Measurements from ENCODE around the gene KPNA2.
"Not testable (repeated sequence)": the region's sequence is repeated elsewhere in the genome, so short reads cannot be mapped to it uniquely, and the experiment has no call there.

The KPNA2 gene

DNA sequence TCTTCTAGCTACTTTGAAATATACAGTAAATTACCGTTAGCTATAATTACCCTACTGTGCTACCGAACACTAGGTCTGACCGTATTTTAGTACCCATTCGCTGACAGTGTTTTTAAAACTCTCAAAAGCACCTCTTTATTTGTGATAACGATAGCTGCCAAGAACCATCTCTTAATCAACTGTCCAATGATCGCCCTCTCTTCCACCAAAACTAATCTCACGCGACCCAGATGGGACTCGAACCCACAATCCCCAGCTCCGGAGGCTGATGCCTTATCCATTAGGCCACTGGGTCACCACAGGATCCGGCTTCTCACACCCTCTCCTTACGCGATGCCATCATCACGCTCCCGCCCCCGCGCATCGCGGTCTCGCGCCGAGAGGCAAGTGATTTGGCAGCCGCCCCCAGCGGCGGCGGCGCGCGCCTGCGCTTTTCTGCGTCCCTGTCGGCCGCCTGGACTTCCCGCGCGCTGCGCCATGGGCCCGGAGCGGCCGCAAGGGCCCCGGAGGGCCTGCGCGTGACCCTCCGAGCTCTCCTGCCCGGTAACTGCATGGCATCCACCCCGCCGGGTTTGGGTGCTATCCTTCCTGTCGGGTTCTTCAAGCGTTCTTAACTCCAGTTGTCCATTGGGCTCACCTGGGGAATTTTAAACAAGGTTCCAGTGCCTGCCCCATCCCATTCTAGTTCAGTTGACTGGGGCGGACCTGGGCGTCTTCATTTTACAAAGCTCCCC is 15.7 kb upstream of the KPNA2 start:
- DNase-seq (ENCODE audit: low read depth in 2 of 2) = peak; percentile 97 to 99

- DNase-seq (ENCODE audit: low read depth in 2 of 2) = no peak
Observed at GRCh38 chr17:68020409-68020756, 15.2 kb upstream of the KPNA2 start.

DNA sequence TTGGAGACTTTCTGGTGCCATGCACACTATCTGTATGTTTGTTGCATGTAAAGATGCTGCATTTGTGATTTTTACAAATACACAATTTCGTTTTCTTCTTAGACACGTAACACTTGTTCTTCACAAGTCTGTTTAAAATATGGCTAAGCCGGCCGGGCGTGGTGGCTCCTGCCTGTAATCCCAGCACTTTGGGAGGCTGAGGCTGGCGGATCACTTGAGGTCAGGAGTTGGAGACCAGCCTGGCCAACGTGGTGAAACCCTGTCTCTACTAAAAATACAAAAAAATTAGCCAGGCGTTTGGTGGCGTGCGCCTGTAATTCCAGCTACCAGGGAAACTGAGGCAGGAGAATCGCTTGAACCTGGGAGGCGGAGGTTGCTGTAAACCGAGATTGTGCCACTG is 14.7 kb upstream of the KPNA2 start:
- DNase-seq (ENCODE audit: low read depth in 2 of 2) = not testable (repeated sequence)

GRCh38 chr17:68021963-68022362 is 13.6 kb upstream of the KPNA2 start:
- no peak for DNase-seq (ENCODE audit: low read depth in 2 of 2)

GRCh38 chr17:68022547-68022946 is 13.0 kb upstream of the KPNA2 start:
- not testable (repeated sequence) for DNase-seq (ENCODE audit: low read depth in 2 of 2)

DNA sequence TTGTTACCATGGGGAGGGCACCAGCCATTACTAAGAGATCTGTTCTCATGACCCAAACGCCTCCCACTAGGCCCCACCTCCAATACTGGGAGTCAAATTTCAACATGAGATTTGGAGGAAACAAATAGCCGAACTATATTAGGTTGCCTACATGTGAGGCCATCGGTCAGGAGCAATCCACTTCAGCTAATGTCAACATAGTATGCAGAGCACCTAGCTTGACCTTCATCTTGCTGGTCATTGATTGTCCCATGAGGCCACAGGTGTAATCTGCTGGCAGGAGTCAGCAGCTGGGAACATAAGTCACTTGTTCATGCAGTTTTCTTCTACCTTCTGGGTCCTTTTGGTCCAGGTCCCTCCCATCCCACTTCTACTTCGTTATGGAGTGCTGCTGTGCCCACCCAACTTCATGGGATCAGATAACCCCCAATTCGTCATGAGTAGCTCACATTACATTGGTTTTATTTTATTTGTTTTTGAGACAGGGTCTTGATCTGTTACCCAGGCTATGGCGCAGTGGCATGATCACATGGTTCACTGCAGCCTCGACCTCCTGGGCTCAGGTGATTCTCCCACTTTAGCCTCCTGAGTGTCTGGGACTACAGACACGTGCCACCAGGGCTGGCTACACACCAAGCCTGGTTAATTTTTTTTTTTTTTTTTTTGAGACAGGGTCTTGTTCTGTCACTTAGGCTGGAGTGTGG is 5.9 kb upstream of the KPNA2 start:
- DNase-seq (ENCODE audit: low read depth in 2 of 2) = no peak

GRCh38 chr17:68033636-68034451 is 1.7 kb upstream of the KPNA2 start:
- DNase-seq (ENCODE audit: low read depth in 2 of 2) = no peak

GRCh38 chr17:68034452-68034776 is 1.1 kb upstream of the KPNA2 start:
- no peak for DNase-seq (ENCODE audit: low read depth in 2 of 2)

DNA sequence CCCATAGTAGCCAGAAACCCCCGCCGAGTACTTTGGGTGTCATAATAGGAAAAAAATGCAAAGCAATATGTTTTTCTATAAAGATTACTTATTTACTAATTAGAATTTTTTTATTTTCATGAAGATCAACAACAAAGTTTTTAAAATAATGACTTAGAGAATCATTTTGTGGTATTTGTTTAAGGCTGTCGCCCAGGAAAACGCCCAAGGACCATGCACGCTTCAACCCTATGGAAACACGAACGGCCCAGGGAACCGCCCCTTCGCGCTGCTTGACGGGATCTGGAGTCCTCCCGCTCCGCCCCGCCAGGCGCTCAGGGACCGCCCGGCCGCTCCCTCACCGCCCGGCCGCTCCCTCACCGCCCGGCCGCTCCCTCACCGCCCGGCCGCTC is 408 bp upstream of the KPNA2 start:
- DNase-seq (ENCODE audit: low read depth in 2 of 2) = peak; percentile 81 to 88

- DNase-seq (ENCODE audit: low read depth in 2 of 2) = no peak
Observed at GRCh38 chr17:68036304-68037147, 991 bp downstream of the KPNA2 start.

DNA sequence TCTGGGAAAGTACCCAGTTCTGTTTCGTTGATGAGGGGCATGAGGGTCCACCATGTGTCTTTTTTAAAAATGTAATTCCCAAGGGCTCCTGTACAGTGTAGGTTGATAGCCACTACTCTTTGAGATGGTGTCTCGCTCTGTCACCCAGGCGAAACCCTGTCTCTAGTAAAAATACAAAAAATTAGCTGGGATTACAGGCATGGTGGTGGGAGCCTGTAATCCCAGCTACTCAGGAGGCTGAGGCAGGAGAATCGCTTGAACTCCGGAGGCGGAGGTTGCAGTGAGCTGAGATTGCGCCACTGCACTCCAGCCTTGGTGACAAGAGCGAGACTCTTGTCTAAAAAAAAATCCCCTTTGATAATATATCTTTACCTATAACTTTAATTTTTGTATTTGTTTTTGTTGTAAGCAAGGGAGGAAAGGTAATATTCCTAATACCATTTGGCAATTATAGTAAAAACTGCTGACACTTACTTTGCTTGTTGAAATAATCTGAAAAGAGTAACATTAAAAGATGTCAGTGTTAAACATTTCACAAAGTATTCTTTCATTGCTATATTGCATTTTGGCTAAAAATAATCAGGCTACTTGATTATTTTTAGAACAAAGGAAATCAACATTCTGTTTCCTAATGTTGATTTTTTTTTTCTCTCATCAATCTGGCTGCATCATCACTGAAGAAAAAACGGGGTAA is 11.8 kb downstream of the KPNA2 start:
- no peak for DNase-seq (ENCODE audit: low read depth in 2 of 2)

DNA sequence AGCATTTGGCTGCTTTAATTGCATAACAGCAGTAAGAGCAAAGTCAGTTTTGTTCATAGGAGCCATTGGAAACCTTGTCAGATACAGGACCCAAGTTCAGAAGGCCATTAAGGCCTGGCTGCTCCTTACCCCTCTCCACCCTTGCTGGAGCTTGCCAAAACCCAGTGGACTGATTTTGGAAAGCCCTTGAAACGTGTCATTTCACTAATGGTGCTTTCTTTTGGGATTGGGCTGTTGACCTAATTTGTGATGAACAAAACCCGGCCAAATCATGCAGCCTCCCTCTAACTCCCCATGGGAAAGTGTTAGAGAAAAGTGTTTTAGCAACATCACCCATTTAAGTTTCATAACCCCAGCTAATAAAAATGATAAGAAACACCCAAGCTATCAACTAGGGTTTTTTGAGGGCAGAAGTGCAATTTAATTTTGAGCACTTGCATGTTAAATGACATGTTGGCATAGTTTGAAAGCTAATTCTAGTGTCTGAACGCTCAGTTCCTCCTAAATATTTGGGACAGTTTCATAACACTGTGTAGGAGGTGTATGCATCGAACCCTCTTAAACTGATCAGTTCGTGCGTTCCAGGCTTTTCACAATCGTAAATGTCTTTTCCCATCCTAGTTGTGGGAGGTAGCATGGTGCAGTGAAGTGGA is 12.5 kb downstream of the KPNA2 start:
- not testable (repeated sequence) for DNase-seq (ENCODE audit: low read depth in 2 of 2)

DNA sequence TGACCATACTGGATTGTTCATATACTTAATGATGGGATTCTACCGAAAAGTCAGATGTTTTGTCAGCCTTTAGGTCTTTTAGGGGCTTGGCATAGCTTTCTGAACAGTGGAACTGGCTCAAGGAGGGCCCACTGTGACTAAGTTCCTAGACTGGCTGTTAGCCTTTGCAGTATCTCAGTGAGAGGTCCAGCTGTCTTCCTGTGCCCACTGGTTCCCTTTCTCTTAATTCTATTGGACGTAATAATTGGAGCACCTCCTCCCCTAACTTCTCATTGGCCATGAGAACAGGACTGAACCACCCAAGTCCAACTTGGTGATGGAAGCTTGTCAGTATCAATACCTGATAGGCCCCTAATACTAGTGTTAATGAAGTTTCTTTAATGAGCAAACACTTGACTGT is 13.5 kb downstream of the KPNA2 start:
- no peak for DNase-seq (ENCODE audit: low read depth in 2 of 2)

GRCh38 chr17:68049812-68050437 is 14.4 kb downstream of the KPNA2 start:
- not testable (repeated sequence) for DNase-seq (ENCODE audit: low read depth in 2 of 2)

DNA sequence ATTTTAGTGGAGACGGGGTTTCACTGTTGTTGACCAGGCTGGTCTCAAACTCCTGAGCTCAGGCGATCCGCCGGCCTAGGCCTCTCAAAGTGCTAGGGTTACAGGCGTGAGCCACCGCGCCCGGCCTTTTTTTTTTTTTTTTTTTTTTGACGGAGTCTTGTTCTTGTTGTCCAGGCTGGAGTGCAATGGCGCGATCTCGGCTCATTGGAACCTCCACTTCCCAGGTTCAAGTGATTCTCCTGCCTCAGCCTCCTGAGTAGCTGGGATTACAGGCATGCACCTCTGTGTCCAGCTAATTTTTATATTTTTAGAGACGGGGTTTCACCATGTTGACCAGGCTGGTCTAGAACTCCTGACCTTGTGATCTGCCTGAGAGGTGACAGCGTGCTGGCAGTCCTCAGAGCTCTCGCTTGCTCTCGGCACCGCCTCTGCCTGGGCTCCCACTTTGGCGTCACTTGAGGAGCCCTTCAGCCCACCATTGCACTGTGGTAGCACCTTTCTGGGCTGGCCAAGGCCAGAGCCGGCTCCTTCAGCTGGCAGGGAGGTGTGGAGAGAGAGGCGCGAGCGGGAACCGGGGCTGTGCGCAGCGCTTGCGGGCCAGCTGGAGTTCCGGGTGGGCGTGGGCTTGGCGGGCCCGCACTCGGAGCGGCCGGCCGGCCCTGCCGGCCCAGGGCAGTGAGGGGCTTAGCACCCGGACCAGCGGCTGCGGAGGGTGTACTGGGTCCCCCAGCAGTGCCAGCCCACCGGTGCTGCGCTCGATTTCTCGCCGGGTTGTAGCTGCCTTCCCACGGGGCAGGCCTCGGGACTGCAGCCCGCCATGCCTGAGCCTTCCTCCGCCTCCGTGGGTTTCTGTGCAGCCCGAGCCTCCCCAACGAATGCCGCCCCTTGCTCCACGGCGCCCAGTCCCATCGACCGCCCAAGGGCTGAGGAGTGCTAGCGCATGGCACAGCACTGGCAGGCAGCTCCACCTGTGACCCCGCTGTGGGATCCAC is 16.1 kb downstream of the KPNA2 start:
- not testable (repeated sequence) for DNase-seq (ENCODE audit: low read depth in 2 of 2)

GRCh38 chr17:68052810-68053209 is 17.3 kb downstream of the KPNA2 start:
- no peak for DNase-seq (ENCODE audit: low read depth in 2 of 2)

GRCh38 chr17:68053231-68054013 is 17.9 kb downstream of the KPNA2 start:
- no peak for DNase-seq (ENCODE audit: low read depth in 2 of 2)

DNA sequence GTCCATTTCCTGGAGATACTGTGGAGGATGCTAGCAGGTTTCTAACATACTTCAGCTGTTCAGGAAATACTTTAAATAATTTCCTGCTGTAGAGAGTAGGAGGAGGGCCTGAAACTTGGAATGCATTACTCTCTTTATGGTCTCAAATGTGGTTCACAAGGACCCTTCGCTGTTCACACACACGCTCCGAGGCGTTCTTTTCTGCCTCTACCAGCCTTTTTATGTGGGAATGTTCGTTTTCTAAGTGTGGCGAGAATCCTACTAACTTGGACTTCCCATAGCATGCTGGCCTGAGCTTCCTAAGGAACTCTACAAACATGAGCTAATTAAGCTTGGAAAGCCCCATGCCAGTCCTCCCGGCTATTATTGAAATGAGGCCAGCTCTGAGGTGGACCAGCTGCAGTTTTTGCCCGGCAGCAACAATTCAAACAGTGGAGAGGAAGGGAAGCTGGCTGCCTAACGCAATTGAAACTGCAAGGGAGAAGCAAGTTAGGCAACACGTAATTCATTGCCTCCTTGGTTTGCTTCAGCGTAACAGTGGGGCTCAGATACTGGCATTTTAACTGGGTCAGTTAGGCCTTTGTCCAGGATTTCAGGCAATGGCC is 18.9 kb downstream of the KPNA2 start:
- no peak for DNase-seq (ENCODE audit: low read depth in 2 of 2)
